ENCODE data around the gene MCU. TPM values are rescaled to one million over a fixed set of nuclear protein-coding genes. Genes with fewer than 3 reads are reported as not detected.

Gene MCU
- polyA plus RNA-seq, 1 of the 3 experiments (the other 2 are of a cell fraction) = 20.6 TPM

GRCh38 chr10:72764151-72764550, 72.2 kb downstream of the MCU start:
- TF ChIP-seq GABPA (IDR thresholded peaks at IDR 0.05; ENCODE audit: low read depth) (no peak), FOSL2 (IDR thresholded peaks at IDR 0.05; ENCODE audit: borderline replicate concordance, low read depth) (peak; percentile 28; the same call in 1 of the 2 replicates), CHD2 (IDR thresholded peaks at IDR 0.05; ENCODE audit: low read length, partially characterized antibody) (no peak), POLR2AphosphoS5 (IDR thresholded peaks at IDR 0.05; ENCODE audit: low read depth, low read length) (peak; percentile 76; the same call in 1 of the 2 replicates), MEF2A (IDR thresholded peaks at IDR 0.05; ENCODE audit: borderline replicate concordance, low read depth) (peak; percentile 31; the same call in 1 of the 2 replicates), RCOR1 (IDR thresholded peaks at IDR 0.05; ENCODE audit: low read length) (no peak), RXRA (IDR thresholded peaks at IDR 0.05; ENCODE audit: borderline replicate concordance, low read depth) (peak; percentile 46; the same call in 1 of the 2 replicates), NFIC (IDR thresholded peaks at IDR 0.05; ENCODE audit: borderline replicate concordance) (peak; percentile 63; the same call in 1 of the 2 replicates), TEAD4 (IDR thresholded peaks at IDR 0.05; ENCODE audit: borderline replicate concordance, insufficient read depth) (peak; percentile 98), FOXM1 (IDR thresholded peaks at IDR 0.05; ENCODE audit: low read depth) (peak; percentile 55; the same call in 1 of the 2 replicates), JUND (IDR thresholded peaks at IDR 0.05) (peak; percentile 72), GATA2 (CRISPR knock-in tag; IDR thresholded peaks at IDR 0.05) (no peak), EP300 (IDR thresholded peaks at IDR 0.05; ENCODE audit: borderline replicate concordance in 1 of 2, low read depth in 1 of 2, low read length in 1 of 2) (peak; percentile 66 to 88), TCF12 (IDR thresholded peaks at IDR 0.05) (peak; percentile 95), NRF1 (IDR thresholded peaks at IDR 0.05; ENCODE audit: low read depth, low read length) (no peak), SIN3A (IDR thresholded peaks at IDR 0.05; ENCODE audit: borderline replicate concordance, low read depth, low read length) (peak; percentile 56; the same call in 1 of the 2 replicates)
- TF ChIP-seq, protein P1, sequence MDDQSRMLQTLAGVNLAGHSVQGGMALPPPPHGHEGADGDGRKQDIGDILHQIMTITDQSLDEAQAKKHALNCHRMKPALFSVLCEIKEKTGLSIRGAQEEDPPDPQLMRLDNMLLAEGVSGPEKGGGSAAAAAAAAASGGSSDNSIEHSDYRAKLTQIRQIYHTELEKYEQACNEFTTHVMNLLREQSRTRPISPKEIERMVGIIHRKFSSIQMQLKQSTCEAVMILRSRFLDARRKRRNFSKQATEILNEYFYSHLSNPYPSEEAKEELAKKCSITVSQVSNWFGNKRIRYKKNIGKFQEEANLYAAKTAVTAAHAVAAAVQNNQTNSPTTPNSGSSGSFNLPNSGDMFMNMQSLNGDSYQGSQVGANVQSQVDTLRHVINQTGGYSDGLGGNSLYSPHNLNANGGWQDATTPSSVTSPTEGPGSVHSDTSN (IDR thresholded peaks at IDR 0.05) = peak; percentile 91
- TF ChIP-seq, protein P2, sequence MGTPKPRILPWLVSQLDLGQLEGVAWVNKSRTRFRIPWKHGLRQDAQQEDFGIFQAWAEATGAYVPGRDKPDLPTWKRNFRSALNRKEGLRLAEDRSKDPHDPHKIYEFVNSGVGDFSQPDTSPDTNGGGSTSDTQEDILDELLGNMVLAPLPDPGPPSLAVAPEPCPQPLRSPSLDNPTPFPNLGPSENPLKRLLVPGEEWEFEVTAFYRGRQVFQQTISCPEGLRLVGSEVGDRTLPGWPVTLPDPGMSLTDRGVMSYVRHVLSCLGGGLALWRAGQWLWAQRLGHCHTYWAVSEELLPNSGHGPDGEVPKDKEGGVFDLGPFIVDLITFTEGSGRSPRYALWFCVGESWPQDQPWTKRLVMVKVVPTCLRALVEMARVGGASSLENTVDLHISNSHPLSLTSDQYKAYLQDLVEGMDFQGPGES (IDR thresholded peaks at IDR 0.05; ENCODE audit: low read depth, low read length) = no peak
- H3K27ac ChIP-seq (ENCODE audit: low read depth in 2 of 2, low read length in 1 of 2) = peak overlapping the region; percentile 51 to 78; a peak in 3 of 4 replicates
- no peak overlapping the region for H3K4me3 ChIP-seq (ENCODE audit: low read depth in 2 of 2, low read length in 1 of 2)
- no peaks in the 10 kb centered on the region for H4K20me1 ChIP-seq (ENCODE audit: insufficient read depth)
- peaks cover 31% of the 10 kb centered on the region for H3K79me2 ChIP-seq (ENCODE audit: insufficient read depth)
- H3K9me2 ChIP-seq = no peaks in the 10 kb centered on the region
- H3K4me1 ChIP-seq (ENCODE audit: control insufficient read depth in 1 of 2, insufficient read depth in 2 of 2, low read depth in 1 of 2, low read length in 1 of 2) = peaks cover 11 to 12% of the 10 kb centered on the region in 2 experiments; a peak in 3 of 4 replicates
- ChIA-PET CTCF (interaction anchor here (1.0 to 1.2 kb wide), 2 partner anchors 15 to 18 kb away, joined by 3 to 4 read pairs; no protein-coding TSS in a partner anchor), POLR2A (no interaction called here)
- peaks cover 0 to 9% of the 10 kb centered on the region in 2 experiments for H3K36me3 ChIP-seq (replicated peaks in 1 of 2; ENCODE audit: control insufficient read depth in 1 of 2, insufficient read depth in 2 of 2, low read length in 1 of 2)
- H3K9me3 ChIP-seq = no peaks in the 10 kb centered on the region; the same call in 1 of the 2 replicates
- no peak for DNase-seq
- peaks cover 24% of the 10 kb centered on the region for H3F3A ChIP-seq (replicated peaks; ENCODE audit: insufficient read depth)
- H3K4me2 ChIP-seq = no peak overlapping the region
- no peaks in the 10 kb centered on the region for H3K27me3 ChIP-seq (ENCODE audit: insufficient read depth)
- no peak overlapping the region for H3K9ac ChIP-seq
- no peak overlapping the region for H2AFZ ChIP-seq (ENCODE audit: low read depth)

Data from SK-N-SH (cell line).